Left cardiac atrium (tissue), 4 donors: ENCODE data around the gene TRA2A. TPM values are rescaled to one million over a fixed set of nuclear protein-coding genes. Genes with fewer than 3 reads are reported as not detected.
A peak's percentile ranks its signal among the peaks of the same experiment; 100 is the strongest.

Experiments
- ATAC-seq, 2 donors: fragments of 200-7000 bp; cut with Tn5 transposase; one replicate each; pipeline ENCODE4 v1.9.1; 2020; ENCODE audit warnings: mild to moderate bottlenecking in 2 of 2, moderate library complexity in 2 of 2
- DNase-seq: peaks from one replicate; pipeline ENCODE4 v3.0.0-alpha.2; 2020
- intact Hi-C, 2 donors: fragments of 100-400 bp; cut with DNase I; formaldehyde crosslinking; loops; one replicate each; pipeline versions ENCODE4 v1.14.1 to v1.15.1; 2022 to 2023
- total RNA-seq, 2 donors: library from RNA; stranded (reverse); fragmentation: NEBNext Ultra II Directional; extraction: Animal tissue kit (Norgen Biotek cat#: 25700); gene quantifications; one replicate each; pipeline ENCODE4 v1.2.1, GENCODE V29; 2021
- donor health status: DM: no; HTN: yes; CAD: no.
- donor health status: DM: no; HTN: yes; CAD: no; lungs with severe emphysema.
- donor health status: DM: yes; HTN: yes; CAD: no.
- donor health status: Dilated cardiomyopathy.

TRA2A gene
- total RNA-seq, 2 donors from 2014 or later = 33.1 to 39.7 TPM

DNA sequence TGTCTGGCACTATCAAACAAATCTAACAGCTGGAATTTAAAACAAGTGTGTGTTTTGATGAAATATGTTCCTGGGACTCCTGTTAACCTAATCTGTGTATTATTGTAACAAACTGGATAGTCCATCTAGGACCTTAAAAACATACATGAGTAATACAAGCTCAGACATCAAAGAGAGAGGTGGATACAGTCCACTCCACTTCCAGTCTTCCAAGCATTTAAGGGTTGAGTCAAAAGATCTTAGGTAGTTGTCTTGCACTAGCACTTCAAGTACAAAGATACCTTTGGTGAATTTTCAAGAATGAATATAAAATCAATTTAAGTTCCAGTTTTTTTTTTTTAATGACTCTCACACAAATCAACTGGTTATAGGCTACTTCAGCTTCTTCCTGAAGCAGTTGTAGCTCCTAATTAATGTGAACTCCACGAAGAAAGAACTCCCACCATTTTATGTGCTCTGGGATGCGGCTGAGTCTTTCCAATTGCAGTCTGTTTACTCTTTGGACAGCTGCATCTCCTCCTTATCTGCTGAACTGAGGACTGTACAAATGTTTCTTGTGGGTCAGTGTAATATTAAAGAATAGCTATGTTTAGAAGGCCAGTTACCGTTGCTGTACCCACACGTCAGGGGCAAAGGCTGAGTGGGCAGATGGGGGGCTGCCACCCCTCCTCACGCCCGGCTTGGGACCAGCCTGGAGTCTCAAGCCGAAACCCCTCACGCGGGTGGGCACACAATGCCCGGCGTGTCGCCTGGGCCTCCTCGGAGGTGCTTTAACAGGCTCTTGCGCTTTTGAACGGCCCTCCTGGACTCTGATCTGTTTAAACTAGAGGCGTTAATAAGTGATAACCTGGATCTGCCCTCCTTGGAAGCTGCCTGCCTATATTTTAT lies 58.6 kb downstream of the TRA2A start:
- DNase-seq (no peak), ATAC-seq (no peak)
- intact Hi-C loops = no loop called here

DNA sequence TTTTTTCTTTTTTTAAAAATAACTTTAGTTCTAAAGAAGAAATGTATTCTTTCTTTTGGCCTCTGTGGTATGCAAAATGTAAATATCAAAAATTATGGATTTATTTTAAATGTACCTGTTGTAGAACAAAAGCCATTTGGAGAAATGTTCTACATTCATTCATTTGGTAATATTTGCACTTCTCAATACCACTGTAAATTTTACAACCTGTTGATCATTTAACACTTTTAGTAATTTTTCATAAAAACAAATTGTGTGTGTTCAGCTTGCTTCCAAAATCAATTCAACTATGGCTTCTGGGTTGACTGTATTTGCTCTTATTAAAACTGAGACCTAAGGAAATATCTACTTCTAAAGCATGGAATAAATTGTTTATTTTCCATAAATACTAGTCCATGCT lies 59.2 kb downstream of the TRA2A start:
- no peak for DNase-seq
- intact Hi-C loops = no loop called here
- ATAC-seq = no peak

DNA sequence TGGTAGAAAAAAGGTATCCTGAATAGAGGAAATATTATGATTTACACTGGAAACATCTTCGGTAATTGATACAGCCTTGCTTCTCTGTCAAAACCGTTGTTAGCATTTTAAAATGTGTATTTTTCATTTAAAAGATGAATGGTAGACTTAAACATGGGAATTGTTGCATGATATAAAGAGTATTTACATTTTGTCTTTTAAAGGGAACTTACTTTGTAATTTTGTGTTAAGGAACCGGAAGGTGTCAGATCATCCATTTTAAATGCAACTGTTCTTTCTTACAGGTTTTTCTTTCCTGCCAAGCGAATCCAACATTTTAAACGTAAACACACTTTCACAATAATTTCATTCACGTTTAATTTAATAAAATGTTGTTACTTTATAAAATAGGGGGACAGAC lies 59.7 kb downstream of the TRA2A start:
- DNase-seq (no peak), ATAC-seq (no peak)
- intact Hi-C loops = no loop called here

DNA sequence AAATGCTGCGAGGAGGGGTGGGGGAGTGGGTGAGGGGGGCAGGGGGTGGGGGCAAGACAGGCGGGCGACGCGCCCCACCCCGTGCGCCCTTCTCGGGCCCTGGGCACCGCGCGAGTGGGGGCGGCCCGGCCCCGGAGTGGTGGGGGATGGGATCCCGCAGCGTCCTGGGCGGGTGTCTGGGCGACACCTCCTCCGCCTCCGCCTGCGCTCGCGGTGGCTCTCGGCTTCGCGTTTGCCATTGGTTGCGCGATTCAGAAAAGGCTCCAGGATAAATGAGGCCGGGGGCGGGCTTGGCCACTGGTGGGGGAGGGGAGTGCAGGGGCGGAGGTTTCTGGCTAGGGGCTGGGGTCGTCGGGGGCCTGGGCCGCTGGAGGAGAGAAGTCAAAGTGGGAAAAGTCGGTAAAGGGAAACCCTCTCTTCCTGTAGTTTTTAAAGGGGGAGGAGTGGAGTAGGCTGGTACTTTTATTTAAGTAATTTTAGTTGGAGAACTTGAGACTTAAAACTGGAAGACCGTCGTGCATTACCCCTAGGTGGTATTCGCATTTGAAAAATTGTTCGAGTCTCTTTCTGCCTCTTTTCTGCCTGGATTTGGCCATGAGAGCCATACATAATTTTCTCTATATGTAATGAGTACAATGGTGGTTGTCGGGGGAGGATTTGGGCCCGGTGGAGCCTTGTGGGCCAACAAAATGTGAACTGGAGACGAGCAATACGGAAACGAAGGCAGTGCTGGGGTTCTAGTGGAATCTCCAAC lies 60.5 kb downstream of the TRA2A start:
- ATAC-seq (no peak), DNase-seq (no peak)
- intact Hi-C loops = no loop called here

DNA sequence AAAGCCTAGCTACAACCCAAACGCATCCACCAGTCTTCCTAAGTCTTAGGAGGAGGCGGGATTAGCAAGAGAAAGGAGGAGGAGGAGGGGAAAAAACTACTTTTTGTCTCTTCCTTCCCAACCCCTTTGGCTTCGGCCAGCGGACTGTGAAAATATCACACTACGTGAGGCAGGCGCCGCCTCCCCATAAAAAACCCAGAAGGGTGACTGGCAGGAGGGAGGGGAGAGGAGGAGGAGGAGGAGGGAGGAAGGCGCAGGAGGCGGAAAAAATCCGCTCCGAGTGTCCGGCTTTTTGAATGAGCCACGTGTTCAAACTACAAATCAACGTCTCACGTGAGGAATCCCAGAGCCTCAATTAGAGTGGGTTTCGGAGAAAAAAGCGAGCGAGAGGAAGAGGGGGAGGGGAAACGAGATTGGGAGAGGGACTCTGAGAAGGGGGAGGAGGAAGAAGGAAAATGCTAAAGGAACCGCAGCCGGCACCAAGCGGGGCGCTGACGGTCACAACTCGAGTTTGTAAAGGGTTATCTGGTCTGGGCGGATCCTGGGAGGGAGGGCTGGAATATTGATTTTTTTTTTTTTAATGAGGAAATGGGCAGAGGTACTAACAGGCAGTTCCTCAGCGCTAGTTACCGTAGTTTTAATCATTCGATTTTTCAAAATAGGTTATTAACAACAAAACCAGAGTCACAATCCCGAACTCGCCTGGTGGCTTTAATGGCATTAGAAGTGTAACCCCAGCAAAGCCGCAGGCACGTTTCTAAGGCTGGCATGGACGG lies 61.3 kb downstream of the TRA2A start, which contains the start of gene IGF2BP3:
Gene IGF2BP3 (minus strand): TSS at position 162 of the 776 bp plus-strand sequence. CDS start 381 bp downstream, outside the sequence.
- ATAC-seq (no peak), DNase-seq (no peak)
- intact Hi-C loops = no loop called here

DNA sequence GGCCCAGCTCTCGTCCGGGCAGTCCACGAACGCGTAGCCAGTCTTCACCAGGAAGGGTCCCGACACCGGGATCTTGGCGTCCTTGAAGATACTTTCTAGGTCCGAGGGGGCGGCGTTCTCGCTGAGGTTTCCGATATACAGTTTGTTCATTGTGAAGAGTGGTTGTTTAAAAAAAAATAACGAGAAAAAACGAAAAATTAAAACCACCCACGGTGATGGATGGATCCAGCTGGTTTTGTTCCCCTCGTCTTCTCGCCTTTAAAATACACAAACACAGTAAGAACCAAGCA lies 61.9 kb downstream of the TRA2A start:
- intact Hi-C loops = no loop called here
- ATAC-seq = no peak

DNA sequence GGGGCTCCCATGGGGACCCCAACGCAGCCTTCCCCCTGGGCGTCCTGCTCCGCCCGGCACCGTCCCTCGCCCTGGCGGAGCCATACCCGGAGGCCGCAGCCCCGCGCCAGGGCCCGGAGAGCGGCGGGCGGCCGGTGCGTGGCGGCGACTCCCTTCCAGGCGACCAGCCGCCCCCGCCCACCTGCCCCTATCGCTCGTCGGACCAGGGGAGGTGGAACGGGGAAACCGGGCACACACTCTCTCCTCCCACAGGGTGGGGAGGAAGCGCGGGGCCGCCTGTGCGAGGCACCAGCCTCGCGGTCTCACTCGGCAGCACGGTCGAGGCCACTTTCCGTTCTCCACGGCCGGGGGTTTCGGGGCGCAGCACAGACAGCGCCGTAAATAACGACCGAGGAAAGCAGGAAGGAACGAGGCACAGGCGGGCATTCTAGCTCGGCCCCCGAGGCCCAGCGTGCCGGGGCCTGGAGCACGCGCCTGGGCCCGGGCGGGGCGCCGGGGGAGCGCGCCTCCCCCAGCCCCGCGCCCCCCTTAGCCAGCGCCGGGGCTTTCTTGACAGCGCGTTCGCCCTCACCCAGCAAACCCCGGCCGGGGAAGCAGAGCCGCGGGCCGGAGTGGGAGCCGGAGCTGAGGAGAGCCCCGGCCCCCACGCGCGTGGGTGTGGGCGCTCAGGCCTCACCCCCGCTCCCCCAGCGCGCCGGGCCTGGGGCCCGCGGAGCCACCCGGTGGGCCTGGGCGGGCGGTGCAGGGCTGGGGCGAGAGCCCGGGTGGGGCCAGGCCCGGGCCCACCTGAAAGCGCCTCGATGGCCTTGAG lies 62.4 kb downstream of the TRA2A start:
- peak; percentile 28 to 42 for ATAC-seq
- intact Hi-C loops = no loop called here
- no peak for DNase-seq

More for the DNA sequence above, 61.9 kb downstream of the TRA2A start:
- DNase-seq = no peak

DNA sequence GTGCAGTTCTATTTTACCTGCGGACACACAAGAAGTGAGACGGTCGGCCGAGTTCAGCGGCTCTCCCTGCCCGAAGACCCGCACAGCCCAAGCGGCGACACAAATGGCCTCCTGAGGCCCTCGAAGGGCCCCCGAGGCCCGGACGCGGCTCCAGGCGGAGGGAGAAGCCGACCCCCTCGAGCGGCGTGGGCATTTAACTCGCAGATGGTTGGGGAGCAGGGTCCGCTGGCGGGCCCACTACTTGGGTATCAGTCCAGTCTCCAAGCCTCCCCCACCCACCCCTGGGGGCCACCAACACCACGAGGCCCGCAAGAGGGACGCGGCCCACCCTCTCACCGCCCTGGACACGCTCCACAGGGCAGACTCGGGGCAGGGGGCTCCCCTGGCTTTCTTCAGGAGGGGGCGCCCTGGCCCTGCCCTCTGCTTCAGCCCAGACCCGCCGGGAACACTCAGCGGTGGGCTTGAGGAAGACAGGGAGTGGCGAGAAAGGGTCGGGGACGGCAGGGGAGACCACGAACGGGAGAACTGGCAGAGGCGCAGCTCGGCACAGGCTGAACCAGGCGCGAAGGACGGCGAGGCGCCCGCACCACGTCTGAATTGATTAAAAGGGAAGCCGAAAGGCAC lies 63.1 kb downstream of the TRA2A start:
- intact Hi-C loops = no loop called here
- ATAC-seq = peak in 1 of 2 donors; percentile 12

DNA sequence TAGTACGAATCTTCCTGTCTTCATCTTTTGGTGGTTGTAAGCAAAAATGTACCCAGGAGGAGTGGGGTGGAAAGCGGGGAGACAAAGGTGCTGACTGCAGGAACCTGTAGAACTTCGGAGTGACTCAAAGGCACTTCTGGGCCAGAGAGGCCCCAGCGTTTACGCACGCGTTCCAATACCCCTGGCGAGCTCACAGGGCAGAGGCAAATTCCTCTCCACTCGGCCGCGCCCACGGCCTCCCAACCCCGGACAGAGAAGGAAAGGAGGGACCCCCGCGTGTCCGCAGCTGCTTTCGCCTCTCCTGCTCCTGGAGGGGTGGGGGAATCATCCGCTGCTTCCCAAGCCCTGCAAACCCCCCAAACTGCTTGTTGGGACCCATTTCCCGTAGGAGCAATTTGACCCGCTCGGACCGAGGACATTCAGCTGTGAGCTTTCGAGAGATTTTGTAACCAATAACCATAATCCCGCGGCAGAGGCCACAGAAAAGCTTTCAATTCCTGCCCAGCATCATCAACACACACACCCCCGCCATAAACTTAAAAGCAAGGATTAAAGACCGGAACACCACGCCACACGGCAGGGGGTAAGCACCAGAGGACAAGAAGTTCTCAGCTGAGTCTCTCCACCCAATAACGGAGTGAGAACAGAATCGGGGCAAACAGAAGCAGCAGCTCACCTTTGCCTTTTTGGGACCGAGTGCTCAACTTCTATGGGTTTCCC lies 63.8 kb downstream of the TRA2A start:
- DNase-seq (no peak), ATAC-seq (peak in 1 of 2 donors; percentile 13)
- intact Hi-C loops = no loop called here

More for the DNA sequence above, 63.1 kb downstream of the TRA2A start:
- DNase-seq = no peak

DNA sequence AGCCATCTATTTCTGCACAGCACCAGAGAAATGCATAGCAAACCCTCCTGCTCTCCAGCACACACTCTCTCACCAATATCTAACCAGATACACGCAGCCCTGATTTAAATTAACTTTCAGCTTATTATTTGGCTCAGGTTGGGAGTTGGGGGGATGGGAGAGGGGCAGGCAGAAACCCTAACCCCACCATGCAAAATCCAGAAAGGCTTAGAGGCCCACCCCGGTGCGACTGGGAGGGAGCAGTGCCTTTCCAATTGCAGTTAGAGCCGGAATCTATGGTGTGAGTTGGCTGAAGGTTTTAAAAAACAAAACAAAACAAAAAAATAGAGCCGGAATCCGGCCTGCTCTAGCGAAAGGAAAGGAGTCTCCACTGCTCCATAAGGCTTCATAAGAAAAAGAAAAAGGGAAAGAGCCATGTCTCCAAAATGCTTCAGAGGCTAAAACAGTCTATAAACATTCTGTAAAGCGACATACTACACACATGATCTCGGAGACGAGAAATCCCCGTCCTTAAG lies 64.4 kb downstream of the TRA2A start:
- intact Hi-C loops = no loop called here
- ATAC-seq = no peak
- DNase-seq = no peak

DNA sequence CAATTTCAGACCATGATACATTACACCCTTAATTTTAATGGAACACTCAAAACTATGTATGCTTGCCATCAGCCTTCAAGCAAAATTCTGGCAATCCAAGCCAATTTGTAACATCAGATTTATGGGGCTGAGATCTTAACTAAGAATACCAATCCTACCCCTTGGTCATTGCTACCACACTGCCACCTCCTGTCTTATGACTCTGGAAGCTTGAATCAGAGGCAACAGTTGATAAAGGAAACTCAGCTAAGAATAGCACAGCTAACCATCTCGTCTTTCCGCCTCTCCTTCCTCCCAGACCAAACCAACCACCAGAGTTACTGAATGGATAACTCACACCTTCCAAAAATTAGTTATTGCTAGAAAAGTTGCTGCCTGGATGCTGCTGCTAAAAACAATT lies 68.9 kb downstream of the TRA2A start:
- intact Hi-C loops = loop anchor here (2.0 to 5.0 kb wide), 2 partner anchors 186 to 190 kb away; no protein-coding TSS in a partner anchor
- DNase-seq (no peak), ATAC-seq (peak; percentile 80 to 81)

DNA sequence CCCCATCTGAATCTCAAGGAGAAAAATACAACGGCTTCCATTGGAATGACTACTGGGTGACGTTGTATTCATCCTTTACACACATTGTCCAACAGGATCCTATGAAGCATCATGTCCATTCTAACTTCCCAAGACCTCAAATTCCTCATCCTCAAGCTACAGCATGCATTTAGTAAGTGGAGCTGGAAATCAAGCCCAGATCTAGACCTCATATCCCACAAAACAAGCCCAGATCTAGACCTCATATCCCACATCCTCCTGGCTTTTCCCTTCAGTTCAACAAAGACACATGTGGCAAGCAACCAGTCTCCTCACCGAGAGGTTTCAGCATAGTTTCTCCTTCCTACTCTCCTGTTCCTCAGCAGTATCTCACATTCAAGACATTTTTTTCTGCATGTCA lies 73.7 kb downstream of the TRA2A start:
- intact Hi-C loops = no loop called here

DNA sequence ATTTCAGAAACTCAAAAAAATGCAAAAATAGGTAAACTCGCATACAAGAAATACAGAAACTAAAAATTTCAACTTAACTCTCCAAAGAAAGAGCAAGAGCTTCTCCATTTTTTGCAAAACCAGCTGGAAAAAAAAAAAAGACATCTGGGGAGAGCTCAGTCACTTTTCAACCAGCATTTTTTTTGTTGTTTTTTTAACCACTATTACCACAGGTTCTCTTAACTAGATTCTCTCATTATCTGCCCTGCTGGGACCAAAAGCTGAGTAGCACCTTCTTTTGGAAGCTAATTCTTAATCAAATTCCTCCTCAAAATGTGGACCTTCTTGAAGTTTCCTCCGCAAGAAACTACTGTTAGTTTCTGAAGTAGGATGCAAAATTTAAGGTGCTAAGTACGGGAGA lies 75.7 kb downstream of the TRA2A start:
- no peak for DNase-seq
- intact Hi-C loops = no loop called here
- ATAC-seq = no peak

More for the DNA sequence above, 73.7 kb downstream of the TRA2A start:
- DNase-seq (no peak), ATAC-seq (no peak)

DNA sequence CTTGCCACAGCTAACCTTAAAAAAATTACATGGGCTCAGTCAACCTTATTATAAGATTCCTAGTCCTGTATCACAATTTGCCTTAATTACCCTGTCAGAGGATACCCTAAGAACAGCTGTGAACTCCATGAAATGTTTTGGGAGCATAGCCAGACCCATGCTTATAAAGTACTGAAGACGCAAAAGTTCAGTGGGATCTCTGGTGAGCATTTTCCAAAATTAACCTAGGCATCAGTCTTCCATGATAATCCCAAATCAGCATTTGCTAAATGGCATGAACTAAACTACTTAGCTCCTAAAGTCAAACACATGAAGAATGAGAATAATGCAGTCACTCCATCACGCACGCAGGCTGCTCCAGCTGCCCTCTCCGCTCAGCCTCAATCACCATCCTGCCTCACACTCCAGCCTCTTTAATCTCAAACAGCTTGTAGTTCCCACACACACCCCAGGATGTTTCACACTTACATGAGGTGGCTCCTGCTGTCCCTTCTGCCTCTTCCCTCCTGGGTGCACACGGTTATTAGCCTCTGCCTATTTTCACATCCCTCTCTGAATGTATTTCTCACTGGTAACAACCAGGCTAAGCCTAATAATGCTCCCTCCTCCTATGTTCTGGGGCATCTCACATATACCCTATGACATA lies 76.8 kb downstream of the TRA2A start:
- ATAC-seq (no peak), DNase-seq (no peak)
- intact Hi-C loops = no loop called here
